HG02588 (cell line): ENCODE results near the gene SIGLEC11.

Experiments used
- ATAC-seq: cut with Tn5 transposase; IDR thresholded peaks from one replicate; pipeline ENCODE4 v1.9.1; 2021; ENCODE audit warnings: mild to moderate bottlenecking, moderate library complexity; ENCODE audit not compliant: unreplicated experiment

Gene SIGLEC11

GRCh38 chr19:49907745-49908446 lies 53.1 kb downstream of the SIGLEC11 start:
- ATAC-seq, result no peak

- ATAC-seq, result no peak
These were observed 54.0 kb downstream of the SIGLEC11 start for GRCh38 chr19:49906879-49907564.

GRCh38 chr19:49904136-49904535 lies 56.8 kb downstream of the SIGLEC11 start:
- ATAC-seq, result no peak
